UCSD-AML1 (cell line): ENCODE measurements around the gene KCNH8.
A peak's percentile ranks its signal among the peaks of the same experiment; 100 is the strongest.
"Not testable (repeated sequence)": the region's sequence is repeated elsewhere in the genome, so short reads cannot be mapped to it uniquely, and the experiment has no call there.

Experiments used
- DNase-seq: peaks from one replicate; lab custom pipeline; 2025; ENCODE audit not compliant: unreplicated experiment; lab: John Stamatoyannopoulos, UW

KCNH8 gene

GRCh38 chr3:19173945-19174344 is 25.6 kb downstream of the KCNH8 start:
- no peak for DNase-seq

GRCh38 chr3:19183584-19183983 is 35.3 kb downstream of the KCNH8 start:
- DNase-seq = no peak

GRCh38 chr3:19190126-19190525 is 41.8 kb downstream of the KCNH8 start:
- DNase-seq = no peak

- no peak for DNase-seq
Measured at GRCh38 chr3:19190602-19191001, 42.3 kb downstream of the KCNH8 start.

- no peak for DNase-seq
Measured at GRCh38 chr3:19199131-19199530, 50.8 kb downstream of the KCNH8 start.

- no peak for DNase-seq
Measured at GRCh38 chr3:19202303-19202702, 54.0 kb downstream of the KCNH8 start.

- DNase-seq = no peak
Measured at GRCh38 chr3:19202754-19203153, 54.4 kb downstream of the KCNH8 start.

GRCh38 chr3:19206540-19206939 is 58.2 kb downstream of the KCNH8 start:
- DNase-seq = no peak

GRCh38 chr3:19213603-19214220 is 65.4 kb downstream of the KCNH8 start:
- peak; percentile 18 for DNase-seq

GRCh38 chr3:19215427-19215826 is 67.1 kb downstream of the KCNH8 start:
- no peak for DNase-seq

GRCh38 chr3:19216669-19217337 is 68.5 kb downstream of the KCNH8 start:
- DNase-seq = no peak

- DNase-seq = no peak
Measured at GRCh38 chr3:19220311-19220710, 72.0 kb downstream of the KCNH8 start.

GRCh38 chr3:19221081-19221480 is 72.8 kb downstream of the KCNH8 start:
- no peak for DNase-seq

GRCh38 chr3:19226479-19226878 is 78.2 kb downstream of the KCNH8 start:
- no peak for DNase-seq

- DNase-seq = no peak
Measured at GRCh38 chr3:19228167-19228566, 79.9 kb downstream of the KCNH8 start.

- peak; percentile 8 for DNase-seq
Measured at GRCh38 chr3:19229086-19229485, 80.8 kb downstream of the KCNH8 start.

GRCh38 chr3:19229881-19230280 is 81.6 kb downstream of the KCNH8 start:
- DNase-seq = not testable (repeated sequence)

- no peak for DNase-seq
Measured at GRCh38 chr3:19231792-19232461, 83.6 kb downstream of the KCNH8 start.

GRCh38 chr3:19232566-19232965 is 84.3 kb downstream of the KCNH8 start:
- DNase-seq = no peak

GRCh38 chr3:19233882-19234784 is 85.8 kb downstream of the KCNH8 start:
- not testable (repeated sequence) for DNase-seq

GRCh38 chr3:19248143-19248542 is 99.8 kb downstream of the KCNH8 start:
- no peak for DNase-seq
